IPS-18c (cell line): ENCODE results near the gene PCDHGA11.
"Not testable (repeated sequence)": the region's sequence is repeated elsewhere in the genome, so short reads cannot be mapped to it uniquely, and the experiment has no call there.

ENCODE experiments used
- H3K4me3 ChIP-seq: 2 replicates; pipeline ENCODE4 v1.7.0; 2013; ENCODE audit warnings: low read depth, mild to moderate bottlenecking, low read length, moderate library complexity; ENCODE audit not compliant: insufficient read depth
- H3K9me3 ChIP-seq: one replicate; pipeline ENCODE4 v1.6.1; 2013; ENCODE audit warnings: mild to moderate bottlenecking, low read length, moderate library complexity; ENCODE audit not compliant: control insufficient read depth, insufficient read depth

PCDHGA11 gene

DNA sequence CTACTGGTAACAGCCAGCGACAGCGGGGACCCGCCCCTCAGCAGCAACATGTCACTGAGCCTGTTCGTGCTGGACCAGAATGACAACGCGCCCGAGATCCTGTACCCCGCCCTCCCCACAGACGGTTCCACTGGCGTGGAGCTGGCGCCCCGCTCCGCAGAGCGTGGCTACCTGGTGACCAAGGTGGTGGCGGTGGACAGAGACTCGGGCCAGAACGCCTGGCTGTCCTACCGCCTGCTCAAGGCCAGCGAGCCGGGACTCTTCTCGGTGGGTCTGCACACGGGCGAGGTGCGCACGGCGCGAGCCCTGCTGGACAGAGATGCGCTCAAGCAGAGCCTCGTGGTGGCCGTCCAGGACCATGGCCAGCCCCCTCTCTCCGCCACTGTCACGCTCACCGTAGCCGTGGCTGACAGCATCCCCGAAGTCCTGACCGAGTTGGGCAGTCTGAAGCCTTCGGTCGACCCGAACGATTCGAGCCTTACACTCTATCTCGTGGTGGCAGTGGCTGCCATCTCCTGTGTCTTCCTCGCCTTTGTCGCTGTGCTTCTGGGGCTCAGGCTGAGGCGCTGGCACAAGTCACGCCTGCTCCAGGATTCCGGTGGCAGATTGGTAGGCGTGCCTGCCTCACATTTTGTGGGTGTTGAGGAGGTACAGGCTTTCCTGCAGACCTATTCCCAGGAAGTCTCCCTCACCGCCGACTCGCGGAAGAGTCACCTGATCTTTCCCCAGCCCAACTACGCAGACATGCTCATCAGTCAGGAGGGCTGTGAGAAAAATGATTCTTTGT, 26.3 kb upstream of the PCDHGA11 start:
- H3K9me3 ChIP-seq, result peaks cover 21% of the 10 kb centered on the region
- not testable (repeated sequence) for H3K4me3 ChIP-seq

DNA sequence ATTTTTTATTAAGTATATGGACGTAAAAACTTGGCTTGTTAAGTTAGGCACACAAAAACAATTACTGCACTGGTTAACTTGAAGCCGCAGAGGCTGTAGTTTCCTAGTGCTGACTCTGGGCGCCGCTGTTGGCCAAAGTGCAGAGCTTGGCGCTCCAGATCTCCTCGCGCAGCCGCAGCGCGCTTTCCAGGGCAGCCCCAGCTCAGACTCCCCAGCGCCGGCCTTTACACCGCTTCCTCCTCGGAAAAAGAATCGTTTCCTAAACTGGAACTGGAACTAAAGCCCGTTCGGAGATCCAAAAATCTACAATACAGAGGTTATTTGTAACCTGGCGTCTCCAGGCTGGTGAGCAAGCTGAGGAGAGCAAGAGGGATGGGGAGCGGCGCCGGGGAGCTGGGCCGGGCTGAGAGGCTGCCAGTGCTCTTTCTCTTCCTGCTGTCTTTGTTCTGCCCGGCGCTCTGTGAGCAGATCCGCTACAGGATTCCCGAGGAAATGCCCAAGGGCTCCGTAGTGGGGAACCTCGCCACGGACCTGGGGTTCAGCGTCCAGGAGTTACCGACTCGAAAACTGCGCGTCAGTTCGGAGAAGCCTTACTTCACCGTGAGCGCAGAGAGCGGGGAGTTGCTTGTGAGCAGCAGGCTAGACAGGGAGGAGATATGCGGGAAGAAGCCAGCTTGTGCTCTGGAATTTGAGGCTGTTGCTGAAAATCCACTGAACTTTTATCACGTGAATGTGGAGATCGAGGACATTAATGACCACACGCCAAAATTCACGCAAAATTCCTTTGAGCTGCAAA, 22.9 kb upstream of the PCDHGA11 start, which contains the start of gene PCDHGB5:
TSS of gene PCDHGB5 (plus strand) at position 192 of the 796 bp plus-strand sequence. CDS start at position 373, 181 bp downstream.
- Histone ChIP-seq H3K4me3 (peak within 1 kb of the TSS; percentile 28; the same call in 1 of the 2 replicates), H3K9me3 (peaks cover 25% of the 10 kb centered on the region)

DNA sequence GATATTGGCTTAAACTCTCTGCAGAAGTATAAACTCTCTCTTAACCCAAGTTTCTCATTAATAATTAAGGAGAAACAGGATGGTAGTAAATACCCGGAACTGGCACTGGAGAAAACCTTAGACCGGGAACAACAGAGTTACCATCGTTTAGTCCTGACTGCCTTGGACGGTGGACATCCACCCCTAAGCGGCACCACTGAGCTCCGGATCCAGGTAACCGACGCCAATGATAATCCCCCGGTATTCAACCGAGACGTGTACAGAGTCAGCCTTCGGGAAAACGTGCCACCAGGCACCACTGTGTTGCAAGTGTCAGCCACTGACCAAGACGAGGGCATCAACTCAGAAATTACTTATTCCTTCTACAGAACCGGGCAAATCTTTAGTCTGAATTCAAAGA, 22.2 kb upstream of the PCDHGA11 start:
- Histone ChIP-seq H3K9me3 (peaks cover 19% of the 10 kb centered on the region), H3K4me3 (no peak overlapping the region)

DNA sequence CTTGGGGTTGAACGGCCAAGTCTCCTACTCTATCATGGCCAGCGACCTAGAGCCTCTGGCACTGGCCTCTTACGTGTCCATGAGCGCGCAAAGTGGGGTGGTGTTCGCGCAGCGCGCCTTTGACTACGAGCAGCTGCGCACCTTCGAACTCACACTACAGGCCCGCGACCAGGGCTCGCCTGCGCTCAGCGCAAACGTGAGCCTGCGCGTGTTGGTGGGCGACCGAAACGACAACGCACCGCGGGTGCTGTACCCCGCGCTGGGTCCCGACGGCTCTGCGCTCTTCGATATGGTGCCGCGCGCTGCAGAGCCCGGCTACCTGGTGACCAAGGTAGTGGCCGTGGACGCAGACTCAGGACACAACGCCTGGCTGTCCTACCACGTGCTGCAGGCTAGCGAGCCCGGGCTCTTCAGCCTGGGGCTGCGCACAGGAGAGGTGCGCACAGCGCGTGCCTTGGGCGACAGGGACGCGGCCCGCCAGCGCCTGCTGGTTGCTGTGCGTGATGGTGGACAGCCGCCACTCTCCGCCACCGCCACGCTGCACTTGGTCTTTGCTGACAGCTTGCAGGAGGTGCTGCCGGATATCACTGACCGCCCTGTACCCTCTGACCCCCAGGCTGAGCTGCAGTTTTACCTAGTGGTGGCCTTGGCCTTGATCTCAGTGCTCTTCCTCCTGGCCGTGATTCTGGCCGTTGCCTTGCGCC, 21.1 kb upstream of the PCDHGA11 start:
- no peak overlapping the region for H3K4me3 ChIP-seq
- peaks cover 15% of the 10 kb centered on the region for H3K9me3 ChIP-seq

DNA sequence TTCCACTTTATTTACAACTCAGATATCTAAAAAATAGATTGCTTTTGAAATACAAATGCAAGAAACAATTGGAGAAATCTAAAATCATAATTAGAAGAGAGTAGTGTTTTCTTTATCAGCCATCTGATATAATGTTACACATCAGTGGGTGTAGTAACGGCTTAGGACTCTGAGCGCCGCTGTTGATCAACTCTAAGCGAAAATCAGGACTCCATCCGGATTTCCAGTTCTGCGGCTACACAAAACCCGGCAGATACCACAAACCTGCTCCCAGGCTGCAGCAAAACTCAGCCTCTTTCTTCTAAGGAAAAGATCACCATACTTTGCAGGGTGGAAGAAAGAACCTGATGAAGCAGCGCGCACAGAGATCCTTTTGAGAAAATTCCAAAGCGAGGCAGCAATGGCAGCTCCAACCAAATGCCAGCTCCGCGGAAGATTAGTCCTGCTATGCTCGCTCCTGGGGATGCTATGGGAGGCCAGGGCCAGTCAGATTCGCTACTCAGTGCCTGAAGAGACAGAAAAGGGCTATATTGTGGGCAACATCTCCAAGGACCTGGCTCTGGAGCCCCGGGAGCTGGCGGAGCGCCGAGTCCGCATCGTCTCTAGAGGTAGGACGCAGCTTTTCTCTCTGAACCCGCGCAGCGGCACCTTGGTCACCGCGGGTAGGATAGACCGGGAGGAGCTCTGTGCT, 18.2 kb upstream of the PCDHGA11 start, which contains the start of gene PCDHGA9:
TSS of gene PCDHGA9 (plus strand) at position 226 of the 691 bp plus-strand sequence. CDS start at position 401, 175 bp downstream.
- no peak within 1 kb of the TSS for H3K4me3 ChIP-seq
- H3K9me3 ChIP-seq, result peaks cover 15% of the 10 kb centered on the region

DNA sequence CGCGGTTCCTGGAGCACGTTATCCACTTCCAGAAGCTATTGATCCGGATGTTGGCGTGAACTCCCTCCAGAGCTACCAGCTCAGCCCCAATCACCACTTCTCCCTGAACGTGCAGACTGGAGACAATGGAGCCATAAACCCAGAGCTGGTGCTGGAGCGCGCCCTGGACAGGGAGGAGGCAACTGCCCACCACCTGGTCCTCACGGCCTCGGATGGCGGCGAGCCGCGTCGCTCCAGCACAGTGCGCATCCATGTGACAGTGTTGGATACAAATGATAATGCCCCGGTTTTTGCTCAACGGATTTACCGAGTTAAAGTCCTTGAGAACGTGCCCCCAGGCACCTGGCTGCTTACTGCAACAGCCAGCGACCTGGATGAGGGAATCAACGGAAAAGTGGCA, 17.5 kb upstream of the PCDHGA11 start:
- Histone ChIP-seq H3K4me3 (no peak overlapping the region), H3K9me3 (peaks cover 13% of the 10 kb centered on the region)

DNA sequence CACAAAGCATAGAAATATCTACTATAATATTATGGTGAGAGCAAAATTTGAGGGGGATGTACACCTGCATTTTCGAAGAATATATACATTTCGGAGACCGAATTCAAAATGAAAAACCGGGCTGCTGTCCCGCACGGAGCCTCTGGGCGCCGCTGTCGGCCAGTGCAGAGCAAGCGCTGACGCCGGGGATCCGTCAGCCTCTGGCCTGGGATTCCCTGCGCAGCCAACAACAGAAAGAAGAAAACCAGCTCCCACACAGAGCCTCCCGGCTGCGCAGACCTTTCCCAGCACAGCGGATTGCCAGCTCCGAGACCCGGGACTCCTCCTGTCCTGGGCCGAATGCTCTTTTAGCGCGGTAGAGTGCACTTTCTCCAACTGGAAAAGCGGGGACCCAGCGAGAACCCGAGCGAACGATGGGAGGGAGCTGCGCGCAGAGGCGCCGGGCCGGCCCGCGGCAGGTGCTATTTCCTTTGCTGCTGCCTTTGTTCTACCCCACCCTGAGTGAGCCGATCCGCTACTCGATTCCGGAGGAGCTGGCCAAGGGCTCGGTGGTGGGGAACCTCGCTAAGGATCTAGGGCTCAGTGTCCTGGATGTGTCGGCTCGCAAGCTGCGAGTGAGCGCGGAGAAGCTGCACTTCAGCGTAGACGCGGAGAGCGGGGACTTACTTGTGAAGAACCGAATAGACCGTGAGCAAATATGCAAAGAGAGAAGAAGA, 12.9 kb upstream of the PCDHGA11 start, which contains the start of gene PCDHGB6:
TSS of gene PCDHGB6 (plus strand) at position 232 of the 716 bp plus-strand sequence. CDS start at position 414, 182 bp downstream.
- not testable (repeated sequence) for H3K9me3 ChIP-seq
- H3K4me3 ChIP-seq, result peak within 1 kb of the TSS; percentile 73

DNA sequence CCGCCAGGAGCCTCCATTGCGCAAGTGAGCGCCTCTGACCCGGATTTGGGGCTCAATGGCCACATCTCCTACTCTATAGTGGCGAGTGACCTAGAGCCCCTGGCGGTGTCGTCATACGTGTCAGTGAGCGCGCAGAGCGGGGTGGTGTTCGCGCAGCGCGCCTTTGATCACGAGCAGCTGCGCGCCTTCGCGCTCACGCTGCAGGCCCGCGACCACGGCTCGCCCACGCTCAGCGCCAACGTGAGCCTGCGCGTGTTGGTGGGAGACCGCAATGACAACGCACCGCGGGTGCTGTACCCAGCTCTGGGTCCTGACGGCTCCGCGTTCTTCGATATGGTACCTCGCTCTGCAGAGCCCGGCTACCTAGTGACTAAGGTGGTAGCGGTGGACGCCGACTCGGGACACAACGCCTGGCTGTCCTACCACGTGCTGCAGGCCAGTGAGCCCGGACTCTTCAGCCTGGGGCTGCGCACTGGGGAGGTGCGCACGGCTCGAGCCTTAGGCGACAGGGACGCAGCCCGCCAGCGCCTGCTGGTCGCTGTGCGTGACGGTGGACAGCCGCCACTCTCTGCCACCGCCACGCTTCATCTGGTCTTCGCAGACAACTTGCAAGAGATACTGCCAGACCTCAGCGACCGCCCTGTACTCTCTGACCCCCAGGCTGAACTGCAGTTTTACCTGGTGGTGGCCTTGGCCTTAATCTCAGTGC, 11.1 kb upstream of the PCDHGA11 start:
- peaks cover 3% of the 10 kb centered on the region for H3K9me3 ChIP-seq
- H3K4me3 ChIP-seq, result no peak overlapping the region

DNA sequence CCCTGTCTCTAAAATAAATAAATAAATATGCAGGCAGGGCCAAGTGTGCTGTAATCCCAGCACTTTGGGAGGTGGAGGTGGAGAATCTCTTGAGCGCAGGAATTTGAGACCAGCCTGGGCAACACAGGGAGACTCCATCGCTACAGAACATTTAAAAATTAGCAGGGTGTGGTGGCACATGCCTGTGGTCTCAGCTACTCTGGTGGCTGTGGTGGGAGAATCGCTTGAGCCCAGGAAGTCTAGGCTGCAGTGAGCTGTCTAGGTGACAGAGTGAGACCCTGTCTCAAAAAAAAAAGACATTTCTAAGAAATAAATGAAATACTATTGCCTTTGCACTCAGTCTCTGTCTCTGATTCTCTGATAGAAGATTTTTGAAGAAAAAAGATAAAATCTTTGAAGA, 9.3 kb upstream of the PCDHGA11 start:
- Histone ChIP-seq H3K9me3 (peaks cover 4% of the 10 kb centered on the region), H3K4me3 (no peak overlapping the region)

DNA sequence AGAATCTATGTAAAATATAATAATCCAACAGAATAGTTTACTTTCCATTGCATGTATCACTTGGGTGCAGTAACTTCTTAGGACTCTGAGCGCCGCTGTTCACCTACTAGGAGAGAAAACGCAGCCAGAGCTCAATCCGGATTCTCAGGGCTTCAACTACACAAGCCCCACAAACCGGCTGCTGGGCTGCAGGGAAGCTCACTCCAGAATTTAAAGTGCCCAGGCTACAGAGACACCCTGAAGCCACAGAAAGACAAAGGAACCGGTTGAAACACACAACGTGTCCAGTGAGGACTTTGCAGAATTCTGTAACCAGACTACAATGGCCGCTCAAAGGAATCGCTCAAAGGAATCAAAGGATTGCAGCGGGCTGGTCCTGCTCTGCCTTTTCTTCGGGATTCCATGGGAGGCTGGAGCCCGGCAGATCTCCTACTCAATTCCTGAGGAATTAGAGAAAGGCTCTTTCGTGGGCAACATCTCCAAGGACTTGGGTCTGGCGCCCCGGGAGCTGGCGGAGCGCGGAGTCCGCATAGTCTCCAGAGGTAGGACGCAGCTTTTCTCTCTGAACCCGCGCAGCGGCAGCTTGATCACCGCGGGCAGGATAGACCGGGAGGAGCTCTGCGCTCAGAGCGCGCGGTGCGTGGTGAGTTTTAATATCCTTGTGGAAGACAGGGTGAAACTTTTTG, 7.9 kb upstream of the PCDHGA11 start, which contains the start of gene PCDHGA10:
TSS of gene PCDHGA10 (plus strand) at position 134 of the 686 bp plus-strand sequence. CDS start at position 323, 189 bp downstream.
- Histone ChIP-seq H3K4me3 (peak within 1 kb of the TSS; percentile 29; the same call in 1 of the 2 replicates), H3K9me3 (peaks cover 4% of the 10 kb centered on the region)

DNA sequence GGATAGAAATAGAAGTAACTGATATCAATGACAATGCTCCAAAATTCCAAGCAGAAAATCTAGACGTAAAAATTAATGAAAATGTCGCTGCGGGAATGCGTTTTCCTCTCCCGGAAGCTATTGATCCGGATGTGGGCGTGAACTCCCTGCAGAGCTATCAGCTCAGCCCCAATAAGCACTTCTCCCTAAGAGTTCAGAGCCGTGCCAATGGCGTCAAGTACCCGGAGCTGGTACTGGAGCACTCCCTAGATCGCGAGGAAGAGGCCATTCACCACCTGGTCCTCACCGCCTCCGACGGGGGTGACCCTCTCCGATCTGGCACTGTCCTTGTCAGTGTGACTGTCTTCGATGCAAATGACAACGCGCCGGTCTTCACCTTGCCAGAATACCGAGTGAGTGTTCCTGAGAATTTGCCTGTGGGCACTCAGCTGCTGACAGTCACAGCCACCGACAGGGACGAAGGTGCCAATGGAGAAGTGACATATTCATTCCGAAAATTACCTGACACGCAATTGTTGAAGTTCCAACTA, 7.2 kb upstream of the PCDHGA11 start:
- Histone ChIP-seq H3K4me3 (peak overlapping the region; percentile 6; the same call in 1 of the 2 replicates), H3K9me3 (peaks cover 7% of the 10 kb centered on the region)

DNA sequence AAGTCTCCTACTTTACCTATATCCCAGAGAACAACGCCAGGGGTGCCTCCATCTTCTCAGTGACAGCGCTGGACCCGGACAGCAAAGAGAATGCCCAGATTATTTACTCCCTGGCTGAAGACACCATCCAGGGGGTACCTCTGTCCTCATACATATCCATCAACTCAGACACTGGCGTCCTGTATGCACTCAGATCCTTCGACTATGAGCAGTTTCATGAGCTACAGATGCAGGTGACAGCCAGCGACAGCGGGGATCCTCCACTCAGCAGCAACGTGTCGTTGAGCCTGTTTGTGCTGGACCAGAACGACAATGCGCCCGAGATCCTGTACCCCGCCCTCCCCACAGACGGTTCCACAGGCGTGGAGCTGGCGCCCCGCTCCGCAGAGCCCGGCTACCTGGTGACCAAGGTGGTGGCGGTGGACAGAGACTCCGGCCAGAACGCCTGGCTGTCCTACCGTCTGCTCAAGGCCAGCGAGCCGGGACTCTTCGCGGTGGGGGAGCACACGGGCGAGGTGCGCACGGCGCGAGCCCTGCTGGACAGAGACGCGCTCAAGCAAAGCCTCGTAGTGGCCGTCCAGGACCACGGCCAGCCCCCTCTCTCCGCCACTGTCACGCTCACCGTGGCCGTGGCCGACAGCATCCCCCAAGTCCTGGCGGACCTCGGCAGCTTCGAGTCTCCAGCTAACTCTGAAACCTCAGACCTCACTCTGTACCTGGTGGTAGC, 6.1 kb upstream of the PCDHGA11 start:
- H3K4me3 ChIP-seq, result not testable (repeated sequence)
- H3K9me3 ChIP-seq, result peaks cover 15% of the 10 kb centered on the region

DNA sequence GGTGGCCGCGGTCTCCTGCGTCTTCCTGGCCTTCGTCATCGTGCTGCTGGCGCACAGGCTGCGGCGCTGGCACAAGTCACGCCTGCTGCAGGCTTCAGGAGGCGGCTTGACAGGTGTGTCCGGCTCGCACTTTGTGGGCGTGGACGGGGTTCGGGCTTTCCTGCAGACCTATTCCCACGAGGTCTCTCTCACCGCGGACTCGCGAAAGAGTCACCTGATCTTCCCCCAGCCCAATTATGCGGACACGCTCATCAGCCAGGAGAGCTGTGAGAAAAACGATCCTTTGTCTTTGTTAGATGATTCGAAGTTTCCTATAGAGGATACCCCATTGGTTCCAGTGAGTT, 5.6 kb upstream of the PCDHGA11 start:
- peaks cover 17% of the 10 kb centered on the region for H3K9me3 ChIP-seq
- not testable (repeated sequence) for H3K4me3 ChIP-seq

DNA sequence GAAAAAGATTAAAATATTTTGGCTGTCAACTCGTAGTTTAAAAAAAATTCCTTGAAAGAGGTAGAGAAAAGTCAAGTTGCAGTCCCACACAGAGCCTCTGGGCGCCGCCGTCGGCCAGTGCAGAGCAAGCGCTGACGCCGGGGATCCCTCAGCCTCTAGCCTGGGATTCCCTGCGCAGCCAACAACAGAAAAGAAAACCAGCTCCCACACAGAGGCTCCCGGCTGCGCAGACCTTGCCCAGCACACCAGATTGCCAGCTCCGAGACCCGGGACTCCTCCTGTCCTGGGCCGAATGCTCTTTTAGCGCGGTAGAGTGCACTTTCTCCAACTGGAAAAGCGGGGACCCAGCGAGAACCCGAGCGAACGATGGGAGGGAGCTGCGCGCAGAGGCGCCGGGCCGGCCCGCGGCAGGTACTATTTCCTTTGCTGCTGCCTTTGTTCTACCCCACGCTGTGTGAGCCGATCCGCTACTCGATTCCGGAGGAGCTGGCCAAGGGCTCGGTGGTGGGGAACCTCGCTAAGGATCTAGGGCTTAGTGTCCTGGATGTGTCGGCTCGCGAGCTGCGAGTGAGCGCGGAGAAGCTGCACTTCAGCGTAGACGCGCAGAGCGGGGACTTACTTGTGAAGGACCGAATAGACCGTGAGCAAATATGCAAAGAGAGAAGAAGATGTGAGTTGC, 3.2 kb upstream of the PCDHGA11 start, which contains the start of gene PCDHGB7:
TSS of gene PCDHGB7 (plus strand) at position 184 of the 679 bp plus-strand sequence. CDS start at position 367, 183 bp downstream.
- peaks cover 17% of the 10 kb centered on the region for H3K9me3 ChIP-seq
- peak within 1 kb of the TSS; percentile 59 for H3K4me3 ChIP-seq
